ENCODE data around the gene TMEM131L.
A peak's percentile ranks its signal among the peaks of the same experiment; 100 is the strongest.

Gene TMEM131L

GRCh38 chr4:153684971-153685371 is 218.8 kb downstream of the TMEM131L start:
- Histone ChIP-seq H3K27ac (peak overlapping the region; percentile 98), H3K9me3 (peaks cover 7% of the 10 kb centered on the region)

More at GRCh38 chr4:153684971-153685371, 218.8 kb downstream of the TMEM131L start:
- H3K36me3 ChIP-seq: peaks cover 30% of the 10 kb centered on the region
- TF ChIP-seq CTCF (IDR thresholded peaks at IDR 0.05): no peak
- H3K27me3 ChIP-seq: no peaks in the 10 kb centered on the region
- H3K4me3 ChIP-seq (ENCODE audit: low read depth in 1 of 2, low read length in 1 of 2): peak overlapping the region; percentile 96 to 98
- peaks cover 30 to 38% of the 10 kb centered on the region in 2 experiments for H3K4me1 ChIP-seq (ENCODE audit: control insufficient read depth in 1 of 2, insufficient read depth in 1 of 2, low read depth in 1 of 2, low read length in 1 of 2)
